H1 (cell line): ENCODE measurements around the gene PRAMEF20. TPM values are rescaled to one million over a fixed set of nuclear protein-coding genes. Genes with fewer than 3 reads are reported as not detected.
"Not testable (repeated sequence)": the region's sequence is repeated elsewhere in the genome, so short reads cannot be mapped to it uniquely, and the experiment has no call there.

Experiments
- CTCF ChIA-PET: fragments of 300-600 bp; sonication (Branson Sonifier 250); formaldehyde crosslinking; loops from one replicate; lab custom pipeline; 2021; ENCODE audit not compliant: partially characterized antibody; lab: Charles Lee
- POLR2A ChIA-PET: fragments of 300-600 bp; sonication (Branson Sonifier 250); formaldehyde crosslinking; loops from one replicate; lab custom pipeline; 2021; ENCODE audit warnings: inconsistent platforms; ENCODE audit not compliant: partially characterized antibody; lab: Charles Lee
- DNase-seq, 2 experiments: peaks; one replicate each; pipeline versions ENCODE4 v3.0.0 to v3.0.0-alpha.2; 2010 to 2022; ENCODE audit warnings: low spot score in 2 of 2, low read depth in 1 of 2, mixed read lengths in 1 of 2
- FAIRE-seq: peaks from 2 replicates; lab custom pipeline; 2011; peaks lifted over from hg19 to GRCh38; lab: Jason Lieb, UNC
- H2AFZ ChIP-seq: 2 replicates; pipeline ENCODE4 v1.8.1; 2012; ENCODE audit warnings: low read length, inconsistent platforms
- H2AK5ac ChIP-seq: 2 replicates; pipeline ENCODE4 v1.6.1; 2013; ENCODE audit warnings: low read depth, low read length
- H2BK120ac ChIP-seq: replicated peaks from 2 replicates; pipeline ENCODE3; 2013; ENCODE audit warnings: low read depth, low read length, inconsistent platforms
- H2BK12ac ChIP-seq: 2 replicates; pipeline ENCODE4 v1.6.1; 2013; ENCODE audit warnings: low read depth, low read length
- H2BK15ac ChIP-seq: 2 replicates; pipeline ENCODE4 v1.6.1; 2013; ENCODE audit warnings: low read length
- H2BK20ac ChIP-seq: 2 replicates; pipeline ENCODE4 v1.6.1; 2013; ENCODE audit warnings: low read length
- H2BK5ac ChIP-seq: 2 replicates; pipeline ENCODE4 v1.6.1; 2013; ENCODE audit warnings: low read depth, low read length
- H3K14ac ChIP-seq: 2 replicates; pipeline ENCODE4 v1.6.1; 2013; ENCODE audit warnings: inconsistent platforms; ENCODE audit not compliant: insufficient read length
- H3K18ac ChIP-seq: 2 replicates; pipeline ENCODE4 v1.6.1; 2013; ENCODE audit warnings: low read length; ENCODE audit errors: extremely low read depth
- H3K23ac ChIP-seq: 2 replicates; pipeline ENCODE4 v1.6.1; 2013; ENCODE audit warnings: inconsistent platforms; ENCODE audit not compliant: insufficient read length
- H3K23me2 ChIP-seq: 2 replicates; pipeline ENCODE4 v1.6.1; 2013; ENCODE audit warnings: low read depth, low read length
- H3K27ac ChIP-seq: 2 replicates; pipeline ENCODE4 v1.6.1; 2011; ENCODE audit warnings: low read depth, low read length, inconsistent platforms
- H3K27me3 ChIP-seq, 4 experiments: replicated peaks in 1 of 4; 1 replicate in 1 of 4; 2 replicates in 3 of 4; pipeline versions ENCODE4 v1.6.1 to v1.8.1; 2011 to 2013; ENCODE audit warnings: low read length in 3 of 4, mild to moderate bottlenecking in 3 of 4, inconsistent platforms in 2 of 4, mixed read lengths in 2 of 4, moderate library complexity in 1 of 4; ENCODE audit not compliant: control insufficient read depth in 3 of 4, insufficient read depth in 3 of 4; ENCODE audit errors: extremely low read depth in 1 of 4
- H3K36me3 ChIP-seq, 4 experiments: 2 replicates each; pipeline versions ENCODE4 v1.6.1 to v1.8.1; 2011 to 2013; ENCODE audit warnings: mild to moderate bottlenecking in 4 of 4, low read length in 3 of 4, moderate library complexity in 2 of 4, control low read depth in 1 of 4, inconsistent platforms in 1 of 4; ENCODE audit not compliant: insufficient read depth in 4 of 4, control insufficient read depth in 2 of 4
- H3K4ac ChIP-seq: replicated peaks from 2 replicates; pipeline ENCODE3; 2013; ENCODE audit warnings: low read length, low read depth, mixed read lengths, inconsistent platforms; ENCODE audit not compliant: insufficient read length
- H3K4me1 ChIP-seq, 4 experiments: replicated peaks in 1 of 4; 1 replicate in 1 of 4; 2 replicates in 3 of 4; pipeline versions ENCODE4 v1.6.1 to v1.8.1; 2011 to 2013; ENCODE audit warnings: low read length in 3 of 4, inconsistent platforms in 2 of 4, mixed read lengths in 1 of 4; ENCODE audit not compliant: insufficient read depth in 4 of 4, control insufficient read depth in 3 of 4
- H3K4me2 ChIP-seq, 2 experiments: 2 replicates each; pipeline versions ENCODE4 v1.6.1 to v1.8.1; 2011 to 2013; ENCODE audit warnings: low read depth in 2 of 2, low read length in 2 of 2, control low read depth in 1 of 2, inconsistent platforms in 1 of 2, mild to moderate bottlenecking in 1 of 2; ENCODE audit not compliant: insufficient read depth in 1 of 2
- H3K4me3 ChIP-seq, 4 experiments: fragments of 200-600, 300-600 bp in 1 of 4; sonication (generic), shearing (Covaris generic), sonication (Bioruptor Twin) in 1 of 4; 2 replicates each; pipeline versions ENCODE4 v1.5.1 to v1.8.1; 2011 to 2016; ENCODE audit warnings: low read length in 4 of 4, low read depth in 3 of 4, control low read depth in 2 of 4, inconsistent platforms in 2 of 4, mild to moderate bottlenecking in 2 of 4, mixed read lengths in 1 of 4, moderate library complexity in 1 of 4; ENCODE audit not compliant: insufficient read depth in 2 of 4; ENCODE audit errors: extremely low read depth in 1 of 4
- H3K56ac ChIP-seq: replicated peaks from 2 replicates; pipeline ENCODE3; 2013; ENCODE audit warnings: low read depth, mild to moderate bottlenecking, mixed read lengths, low read length, inconsistent platforms; ENCODE audit not compliant: insufficient read length
- H3K79me1 ChIP-seq: 2 replicates; pipeline ENCODE4 v1.6.1; 2013; ENCODE audit warnings: low read depth, low read length, control low read depth
- H3K79me2 ChIP-seq, 2 experiments: 2 replicates each; pipeline versions ENCODE4 v1.6.1 to v1.8.1; 2012 to 2013; ENCODE audit warnings: low read length in 2 of 2, mild to moderate bottlenecking in 2 of 2, inconsistent platforms in 1 of 2; ENCODE audit not compliant: insufficient read depth in 2 of 2, control insufficient read depth in 1 of 2
- H3K9ac ChIP-seq, 4 experiments: replicated peaks in 1 of 4; 1 replicate in 1 of 4; 2 replicates in 3 of 4; pipeline versions ENCODE4 v1.6.1 to v1.8.1; 2011 to 2013; ENCODE audit warnings: low read depth in 3 of 4, low read length in 3 of 4, control low read depth in 2 of 4, mild to moderate bottlenecking in 2 of 4, moderate library complexity in 2 of 4, inconsistent platforms in 1 of 4; ENCODE audit errors: extremely low read depth in 1 of 4
- H3K9me3 ChIP-seq, 2 experiments: 2 replicates each; pipeline versions ENCODE4 v1.6.1 to v1.8.1; 2012 to 2013; ENCODE audit warnings: mild to moderate bottlenecking in 2 of 2, moderate library complexity in 2 of 2, control low read depth in 1 of 2, inconsistent platforms in 1 of 2, low read depth in 1 of 2, low read length in 1 of 2, mixed read lengths in 1 of 2; ENCODE audit not compliant: insufficient read depth in 2 of 2
- H4K20me1 ChIP-seq, 2 experiments: replicated peaks in 1 of 2; 2 replicates each; pipeline versions ENCODE3 to v1.8.1; 2011 to 2013; ENCODE audit warnings: inconsistent platforms in 2 of 2, low read length in 2 of 2, mild to moderate bottlenecking in 1 of 2; ENCODE audit not compliant: insufficient read depth in 2 of 2, control insufficient read depth in 1 of 2
- H4K5ac ChIP-seq: 2 replicates; pipeline ENCODE4 v1.6.1; 2013; ENCODE audit warnings: low read length, low read depth, mixed read lengths, inconsistent platforms; ENCODE audit not compliant: insufficient read length
- H4K8ac ChIP-seq: 2 replicates; pipeline ENCODE4 v1.8.0; 2013; ENCODE audit warnings: mild to moderate bottlenecking, moderate library complexity, low read length, inconsistent platforms; ENCODE audit not compliant: insufficient read depth; ENCODE audit errors: extremely low read depth
- H4K91ac ChIP-seq: replicated peaks from 2 replicates; pipeline ENCODE3; 2013; ENCODE audit warnings: low read length, mixed read lengths, inconsistent platforms; ENCODE audit not compliant: insufficient read length
- whole genome bisulfite sequencing, 2 experiments: shearing (Covaris generic) in 1 of 2; methylation state at CpG; one replicate each; pipeline versions ENCODE4 v1.1.6 to v1.1.7; 2013 to 2015; ENCODE audit warnings: low lambda C conversion rate in 2 of 2, mixed read lengths in 2 of 2, inconsistent platforms in 1 of 2, low coverage in 1 of 2, missing lambda C conversion rate in 1 of 2; ENCODE audit not compliant: insufficient replicate concordance in 2 of 2, insufficient coverage in 1 of 2, insufficient read length in 1 of 2; ENCODE audit errors: extremely low coverage in 1 of 2, missing lambda C conversion rate in 1 of 2; 5-methylcytosine and 5-hydroxymethylcytosine counted together
- polyA plus RNA-seq, 7 experiments: library from polyadenylated mRNA; depleted of rRNA in 3 of 7; stranded (reverse) in 5 of 7; unstranded in 2 of 7; fragments of >200 nt in 5 of 7; fragments of 200-250 nt in 2 of 7; gene quantifications; 1 replicate in 5 of 7; 2 replicates in 1 of 7; 4 replicates in 1 of 7; pipeline versions ENCODE4 v1.2.1 to v1.2.3, GENCODE V29; 2011 to 2013; ENCODE audit warnings: missing spikeins in 2 of 7, mixed read lengths in 2 of 7
- total RNA-seq: library from RNA; stranded (reverse); fragmentation: NEBNext Ultra II Directional; extraction: Animal tissue kit (Norgen Biotek cat#: 25700); gene quantifications from 2 replicates; pipeline ENCODE4 v1.2.1, GENCODE V29; 2021

The PRAMEF20 gene
- total and polyA plus RNA-seq, 2 of the 8 experiments (the other 6 are each of a cell fraction or from before 2014, with no cell fraction given): not detected

DNA sequence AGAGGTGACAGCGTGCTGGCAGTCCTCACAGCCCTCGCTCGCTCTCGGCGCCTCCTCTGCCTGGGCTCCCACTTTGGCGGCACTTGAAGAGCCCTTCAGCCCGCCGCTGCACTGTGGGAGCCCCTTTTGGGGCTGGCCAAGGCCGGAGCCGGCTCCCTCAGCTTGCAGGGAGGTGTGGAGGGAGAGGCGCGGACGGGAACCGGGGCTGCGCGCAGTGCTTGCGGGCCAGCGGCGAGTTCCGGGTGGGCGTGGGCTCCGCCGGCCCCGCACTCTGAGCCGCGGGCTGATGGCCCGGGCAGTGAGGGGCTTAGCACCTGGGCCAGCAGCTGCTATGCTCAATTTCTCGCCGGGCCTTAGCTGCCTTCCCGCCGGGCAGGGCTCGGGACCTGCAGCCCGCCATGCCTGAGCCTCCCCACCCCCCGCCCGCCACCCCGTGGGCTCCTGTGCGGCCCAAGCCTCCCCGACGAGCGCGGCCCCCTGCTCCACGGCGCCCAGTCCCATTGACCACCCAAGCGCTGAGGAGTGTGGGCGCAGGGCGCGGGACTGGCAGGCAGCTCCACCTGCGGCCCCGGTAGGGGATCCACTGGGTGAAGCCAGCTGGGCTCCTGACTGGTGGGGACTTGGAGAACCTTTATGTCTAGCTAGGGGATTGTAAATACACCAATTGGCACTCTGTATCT, 29.0 kb downstream of the PRAMEF20 start:
- CTCF ChIA-PET: interaction anchor here (1.0 kb wide), 1 partner anchor 14 kb away, joined by 4 read pairs; no protein-coding TSS in a partner anchor
- FAIRE-seq, H2AK5ac ChIP-seq: not testable (repeated sequence)

More for the DNA sequence above, 29.0 kb downstream of the PRAMEF20 start:
- H3K79me2 ChIP-seq, H2BK12ac ChIP-seq, H3K79me1 ChIP-seq, H3K27ac ChIP-seq, DNase-seq, H3K23ac ChIP-seq, H3K4me2 ChIP-seq, H3K4ac ChIP-seq, H2BK15ac ChIP-seq, H3K36me3 ChIP-seq, H3K56ac ChIP-seq, H4K91ac ChIP-seq, H3K14ac ChIP-seq, H2BK20ac ChIP-seq, H3K9ac ChIP-seq, H4K8ac ChIP-seq, H3K27me3 ChIP-seq, H3K23me2 ChIP-seq, H3K18ac ChIP-seq, H2BK120ac ChIP-seq, H3K4me1 ChIP-seq, H4K20me1 ChIP-seq, H2AFZ ChIP-seq, H3K4me3 ChIP-seq, POLR2A ChIA-PET, H2BK5ac ChIP-seq, H4K5ac ChIP-seq: not testable (repeated sequence)
- 92% methylated on average over 34 of the region's 49 CpGs; no CpG with 5 or more reads in 1 of the 2 experiments for WGBS, 2 experiments
- H3K9me3 ChIP-seq: peaks cover 39 to 83% of the 10 kb centered on the region in 2 experiments
